Tibial nerve (tissue), 4 donors: ENCODE measurements around the gene AKT1S1. TPM values are rescaled to one million over a fixed set of nuclear protein-coding genes. Genes with fewer than 3 reads are reported as not detected.

ENCODE experiments used
- DNase-seq, 2 donors: peaks; one replicate each; pipeline ENCODE4 v3.0.0-alpha.2; 2019; ENCODE audit warnings: low spot score in 2 of 2
- H3K27ac ChIP-seq, 4 donors: fragments of 200-600 bp; sonication (generic) in 3 of 4; one replicate each; pipeline ENCODE4 v1.5.1; 2017 to 2019; ENCODE audit warnings: mild to moderate bottlenecking in 1 of 4
- H3K27me3 ChIP-seq, 2 donors: fragments of 200-600 bp; sonication (generic) in 1 of 2; one replicate each; pipeline versions ENCODE4 v1.5.1 to v1.6.0; 2017 to 2019
- H3K36me3 ChIP-seq, 3 donors: fragments of 200-600 bp; sonication (generic); one replicate each; pipeline ENCODE4 v1.5.1; 2018 to 2019
- H3K4me1 ChIP-seq, 4 donors: fragments of 200-600 bp; sonication (generic) in 3 of 4; one replicate each; pipeline ENCODE4 v1.5.1; 2017 to 2019
- H3K4me3 ChIP-seq, 4 donors: fragments of 200-600 bp; sonication (generic) in 3 of 4; one replicate each; pipeline ENCODE4 v1.5.1; 2017 to 2019; ENCODE audit warnings: mild to moderate bottlenecking in 1 of 4, moderate library complexity in 1 of 4
- H3K9me3 ChIP-seq, 4 donors: fragments of 200-600 bp; sonication (generic) in 3 of 4; one replicate each; pipeline ENCODE4 v1.5.1; 2017 to 2019
- CTCF ChIP-seq, 5 experiments: fragments of 200-600 bp in 3 of 5; fragments of 450-650 bp in 2 of 5; sonication (generic) in 3 of 5; IDR thresholded peaks; one replicate each; pipeline ENCODE4 v1.5.1; 2016 to 2019; ENCODE audit warnings: antibody characterized with exemption in 5 of 5, mild to moderate bottlenecking in 3 of 5, moderate library complexity in 2 of 5
- EP300 ChIP-seq, 2 donors: sonication (generic); formaldehyde crosslinking; IDR thresholded peaks; one replicate each; pipeline ENCODE4 v1.6.1; 2017; ENCODE audit warnings: antibody characterized with exemption in 2 of 2, mild to moderate bottlenecking in 1 of 2
- POLR2A ChIP-seq, 2 donors: fragments of 450-650 bp; IDR thresholded peaks; one replicate each; pipeline ENCODE4 v1.6.1; 2017; ENCODE audit warnings: antibody characterized with exemption in 2 of 2, mild to moderate bottlenecking in 2 of 2, moderate library complexity in 2 of 2
- WGBS, 2 donors: methylation state at CpG; one replicate each; pipeline ENCODE4 v1.1.5; 2018; 5-methylcytosine and 5-hydroxymethylcytosine counted together
- total RNA-seq, 4 donors: library from RNA; depleted of rRNA; stranded (reverse); fragments of >200 nt; gene quantifications; one replicate each; pipeline ENCODE4 v1.1.0, GENCODE V29; 2016

Gene AKT1S1
- total RNA-seq, 4 donors from 2014 or later = 20.6 to 27.4 (median 25.4) TPM

- WGBS, 2 donors = 55 to 62% methylated on average over 3 of the region's 3 CpGs
- Histone ChIP-seq H3K27ac (no peak overlapping the region), H3K4me3 (no peak overlapping the region), H3K4me1 (peaks cover 0 to 6% (median 5%) of the 10 kb centered on the region in 4 donors), H3K9me3 (peaks cover 0 to 5% (median 1%) of the 10 kb centered on the region in 4 donors), H3K36me3 (peaks cover 0 to 20% (median 0%) of the 10 kb centered on the region in 3 donors), H3K27me3 (no peaks in the 10 kb centered on the region)
- TF ChIP-seq CTCF (IDR thresholded peaks at IDR 0.05) (no peak), POLR2A (IDR thresholded peaks at IDR 0.05) (no peak), EP300 (IDR thresholded peaks at IDR 0.05) (no peak)
- no peak for DNase-seq
These were observed 31.7 kb downstream of the AKT1S1 start for GRCh38 chr19:49845414-49845813.

GRCh38 chr19:49844138-49845095 lies 32.7 kb downstream of the AKT1S1 start:
- Histone ChIP-seq H3K9me3 (peaks cover 0 to 3% (median 1%) of the 10 kb centered on the region in 4 donors), H3K4me1 (peaks cover 0 to 4% (median 0%) of the 10 kb centered on the region in 4 donors), H3K27me3 (no peaks in the 10 kb centered on the region), H3K36me3 (peaks cover 0 to 28% (median 0%) of the 10 kb centered on the region in 3 donors), H3K4me3 (no peak overlapping the region), H3K27ac (no peak overlapping the region)
- TF ChIP-seq EP300 (IDR thresholded peaks at IDR 0.05) (no peak), CTCF (IDR thresholded peaks at IDR 0.05) (no peak), POLR2A (IDR thresholded peaks at IDR 0.05) (no peak)
- no peak for DNase-seq
- WGBS, 2 donors = 75 to 83% methylated on average over 16 to 18 of the region's 18 CpGs

- DNase-seq = no peak
- Histone ChIP-seq H3K4me3 (no peak overlapping the region), H3K4me1 (peaks cover 0 to under 1% (median 0%) of the 10 kb centered on the region in 4 donors), H3K27me3 (no peaks in the 10 kb centered on the region), H3K27ac (no peak overlapping the region), H3K36me3 (peaks cover 0 to 40% (median 0%) of the 10 kb centered on the region in 3 donors), H3K9me3 (no peaks in the 10 kb centered on the region)
- WGBS, 2 donors = 84 to 94% methylated on average over 3 of the region's 3 CpGs
- no peak for TF ChIP-seq CTCF (IDR thresholded peaks at IDR 0.05)
- no peak for TF ChIP-seq POLR2A (IDR thresholded peaks at IDR 0.05)
- no peak for TF ChIP-seq EP300 (IDR thresholded peaks at IDR 0.05)
These were observed 33.9 kb downstream of the AKT1S1 start for GRCh38 chr19:49843265-49843664.

- H3K36me3 ChIP-seq = peaks cover 0 to 64% (median 6%) of the 10 kb centered on the region in 3 donors
- DNase-seq = no peak
- H3K27me3 ChIP-seq = no peaks in the 10 kb centered on the region
- no peak overlapping the region for H3K4me3 ChIP-seq
- no peaks in the 10 kb centered on the region for H3K4me1 ChIP-seq
- no peak overlapping the region for H3K27ac ChIP-seq
- H3K9me3 ChIP-seq = no peaks in the 10 kb centered on the region
- 84 to 88% methylated on average over 17 of the region's 17 CpGs for WGBS, 2 donors
- TF ChIP-seq EP300 (IDR thresholded peaks at IDR 0.05) (no peak), CTCF (IDR thresholded peaks at IDR 0.05) (no peak), POLR2A (IDR thresholded peaks at IDR 0.05) (no peak)
These were observed 36.4 kb downstream of the AKT1S1 start for GRCh38 chr19:49840736-49841249.

GRCh38 chr19:49840321-49840720 lies 36.8 kb downstream of the AKT1S1 start:
- no peaks in the 10 kb centered on the region for H3K9me3 ChIP-seq
- peaks cover 0 to 69% (median 11%) of the 10 kb centered on the region in 3 donors for H3K36me3 ChIP-seq
- no peak overlapping the region for H3K4me3 ChIP-seq
- no peak overlapping the region for H3K27ac ChIP-seq
- H3K27me3 ChIP-seq = no peaks in the 10 kb centered on the region
- no peak for DNase-seq
- TF ChIP-seq EP300 (IDR thresholded peaks at IDR 0.05) (no peak), CTCF (IDR thresholded peaks at IDR 0.05) (no peak)
- H3K4me1 ChIP-seq = no peaks in the 10 kb centered on the region
- WGBS, 2 donors = 81 to 86% methylated on average over 11 of the region's 11 CpGs
